HEK293 (cell line): ENCODE data around the gene SLK.
A peak's percentile ranks its signal among the peaks of the same experiment; 100 is the strongest.

Experiments
- GLIS2 ChIP-seq: fragments of 450-650 bp; formaldehyde crosslinking; IDR thresholded peaks from 2 replicates; pipeline ENCODE4 v1.5.1; 2016; ENCODE audit warnings: missing biosample characterization, missing genetic modification characterization
- HOXC10 ChIP-seq: sonication (generic); formaldehyde crosslinking; IDR thresholded peaks from 2 replicates; pipeline ENCODE4 v1.8.1; 2023; ENCODE audit warnings: mild to moderate bottlenecking, missing genetic modification reagents
- KLF10 ChIP-seq: fragments of 450-650 bp; IDR thresholded peaks from 2 replicates; pipeline ENCODE4 v1.5.1; 2018; ENCODE audit warnings: missing biosample characterization, mild to moderate bottlenecking, missing genetic modification characterization
- MEIS1 ChIP-seq: sonication (generic); formaldehyde crosslinking; IDR thresholded peaks from 2 replicates; pipeline ENCODE4 v1.8.1; 2022; ENCODE audit warnings: missing genetic modification reagents, mild to moderate bottlenecking, borderline replicate concordance
- ZBTB1 ChIP-seq: fragments of 450-650 bp; formaldehyde crosslinking; IDR thresholded peaks from 2 replicates; pipeline ENCODE4 v1.5.1; 2016; ENCODE audit warnings: missing biosample characterization, missing genetic modification characterization
- ZFP69B ChIP-seq: fragments of 450-650 bp; formaldehyde crosslinking; IDR thresholded peaks from 2 replicates; pipeline ENCODE4 v1.5.1; 2016; ENCODE audit warnings: missing biosample characterization, missing genetic modification characterization
- ZNF157 ChIP-seq: fragments of 450-650 bp; formaldehyde crosslinking; IDR thresholded peaks from 2 replicates; pipeline ENCODE4 v1.5.1; 2016; ENCODE audit warnings: missing biosample characterization, missing genetic modification characterization
- ZNF223 ChIP-seq: fragments of 450-650 bp; formaldehyde crosslinking; IDR thresholded peaks from 2 replicates; pipeline ENCODE4 v1.5.1; 2016; ENCODE audit warnings: missing biosample characterization, missing genetic modification characterization
- ZNF610 ChIP-seq: fragments of 450-650 bp; formaldehyde crosslinking; IDR thresholded peaks from 2 replicates; pipeline ENCODE4 v1.5.1; 2016; ENCODE audit warnings: missing biosample characterization, missing genetic modification characterization, borderline replicate concordance
- ZNF677 ChIP-seq: fragments of 450-650 bp; IDR thresholded peaks from 2 replicates; pipeline ENCODE4 v1.5.0; 2018; ENCODE audit warnings: missing biosample characterization, mild to moderate bottlenecking, missing genetic modification characterization, moderate library complexity
- ZNF76 ChIP-seq: fragments of 450-650 bp; formaldehyde crosslinking; IDR thresholded peaks from 2 replicates; pipeline ENCODE4; 2016; ENCODE audit warnings: low read depth, missing biosample characterization, missing genetic modification characterization, borderline replicate concordance
- ZNF777 ChIP-seq: fragments of 450-650 bp; formaldehyde crosslinking; IDR thresholded peaks from 2 replicates; pipeline ENCODE4 v1.5.1; 2017; ENCODE audit warnings: missing biosample characterization, missing genetic modification characterization, borderline replicate concordance
- ZNF830 ChIP-seq: fragments of 450-650 bp; IDR thresholded peaks from 2 replicates; pipeline ENCODE4 v1.5.0; 2018; ENCODE audit warnings: missing biosample characterization, missing genetic modification characterization, low read depth, mild to moderate bottlenecking, moderate library complexity
- TF ChIP-seq, protein P1 (sequence below): fragments of 450-650 bp; IDR thresholded peaks from 2 replicates; pipeline ENCODE4 v1.5.1; 2018; ENCODE audit warnings: missing biosample characterization, missing genetic modification characterization
- TF ChIP-seq, protein P2 (sequence below): fragments of 450-650 bp; formaldehyde crosslinking; IDR thresholded peaks from 2 replicates; pipeline ENCODE4 v1.5.1; 2016; ENCODE audit warnings: missing biosample characterization, missing genetic modification characterization
- TF ChIP-seq, protein P3 (sequence below): fragments of 450-650 bp; formaldehyde crosslinking; IDR thresholded peaks from 2 replicates; pipeline ENCODE4 v1.5.1; 2016; ENCODE audit warnings: missing biosample characterization, missing genetic modification characterization
- TF ChIP-seq, protein P4 (sequence below): fragments of 450-650 bp; formaldehyde crosslinking; IDR thresholded peaks from 2 replicates; pipeline ENCODE4 v1.5.1; 2016; ENCODE audit warnings: missing biosample characterization, missing genetic modification characterization, low read depth
- TF ChIP-seq, protein P5 (sequence below): fragments of 450-650 bp; formaldehyde crosslinking; conservative IDR thresholded peaks from 2 replicates; pipeline ENCODE4 v1.5.1; 2016; ENCODE audit warnings: low read depth, missing biosample characterization, missing genetic modification characterization
- TF ChIP-seq, protein P6 (sequence below): fragments of 450-650 bp; formaldehyde crosslinking; IDR thresholded peaks from 2 replicates; pipeline ENCODE4 v1.5.1; 2016; ENCODE audit warnings: missing biosample characterization, missing genetic modification characterization
- TF ChIP-seq, protein P7 (sequence below): fragments of 450-650 bp; formaldehyde crosslinking; IDR thresholded peaks from 2 replicates; pipeline ENCODE4 v1.5.1; 2016; ENCODE audit warnings: missing biosample characterization, missing genetic modification characterization
- TF ChIP-seq, protein P8 (sequence below): fragments of 450-650 bp; formaldehyde crosslinking; optimal IDR thresholded peaks from 2 replicates; pipeline ENCODE3; 2016; ENCODE audit warnings: missing biosample characterization, mild to moderate bottlenecking, missing genetic modification characterization
- TF ChIP-seq, protein P9 (sequence below): fragments of 450-650 bp; formaldehyde crosslinking; IDR thresholded peaks from 2 replicates; pipeline ENCODE4 v1.5.1; 2017; ENCODE audit warnings: missing biosample characterization, missing genetic modification characterization

SLK gene

DNA sequence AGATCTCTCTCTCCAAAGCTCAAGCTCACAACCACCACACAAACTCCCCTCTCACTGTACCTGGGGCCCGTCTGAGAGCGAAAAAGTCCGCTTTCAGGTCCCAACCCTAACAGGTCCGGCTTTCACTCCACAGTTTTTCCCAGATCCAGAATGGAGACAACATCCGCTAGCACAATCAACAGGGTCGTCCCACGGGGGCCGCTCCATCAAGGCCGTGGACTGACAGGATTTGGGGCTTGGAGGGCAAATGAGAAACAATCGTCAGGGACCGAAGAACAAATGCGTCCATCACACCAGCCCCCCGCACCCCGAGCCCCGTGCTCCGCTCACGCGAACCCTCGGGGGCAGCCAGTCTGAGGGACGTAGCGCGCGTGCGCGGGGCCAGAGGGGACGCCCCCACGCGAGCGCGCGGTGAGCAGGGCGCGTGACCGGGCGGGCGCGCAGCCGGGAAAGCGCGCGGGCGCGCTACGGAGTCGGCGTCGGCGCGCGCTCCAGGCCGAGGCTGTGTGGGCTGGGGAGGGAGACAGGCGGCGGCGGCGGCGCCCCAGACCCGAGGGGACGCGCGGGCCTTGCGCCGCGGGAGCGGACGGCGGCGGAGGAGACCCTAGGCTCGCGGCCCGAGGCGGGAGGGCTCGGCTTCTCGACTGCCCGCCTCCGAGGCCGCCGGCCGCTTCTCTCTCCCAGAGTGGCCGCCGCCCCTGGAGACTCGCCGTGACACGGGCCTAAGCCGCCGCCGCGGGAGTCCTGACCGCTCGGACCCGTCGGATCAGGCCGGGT is at the start of gene SLK (continued):
- TF ChIP-seq, protein P1, sequence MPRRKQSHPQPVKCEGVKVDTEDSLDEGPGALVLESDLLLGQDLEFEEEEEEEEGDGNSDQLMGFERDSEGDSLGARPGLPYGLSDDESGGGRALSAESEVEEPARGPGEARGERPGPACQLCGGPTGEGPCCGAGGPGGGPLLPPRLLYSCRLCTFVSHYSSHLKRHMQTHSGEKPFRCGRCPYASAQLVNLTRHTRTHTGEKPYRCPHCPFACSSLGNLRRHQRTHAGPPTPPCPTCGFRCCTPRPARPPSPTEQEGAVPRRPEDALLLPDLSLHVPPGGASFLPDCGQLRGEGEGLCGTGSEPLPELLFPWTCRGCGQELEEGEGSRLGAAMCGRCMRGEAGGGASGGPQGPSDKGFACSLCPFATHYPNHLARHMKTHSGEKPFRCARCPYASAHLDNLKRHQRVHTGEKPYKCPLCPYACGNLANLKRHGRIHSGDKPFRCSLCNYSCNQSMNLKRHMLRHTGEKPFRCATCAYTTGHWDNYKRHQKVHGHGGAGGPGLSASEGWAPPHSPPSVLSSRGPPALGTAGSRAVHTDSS (tag by site-specific recombination): no peak
- TF ChIP-seq GLIS2 (tag by site-specific recombination) (peak; percentile 84), KLF10 (tag by site-specific recombination) (no peak), HOXC10 (CRISPR knock-in tag) (no peak), ZFP69B (tag by site-specific recombination) (peak; percentile 63; the same call in 1 of the 2 replicates), ZNF830 (no peak), ZNF677 (tag by site-specific recombination) (no peak), ZNF223 (no peak), ZNF777 (tag by site-specific recombination) (no peak), ZNF76 (tag by site-specific recombination) (0 out of 2 replicates have a peak, but pooled peaks have one; percentile 34), MEIS1 (no peak), ZNF610 (no peak), ZBTB1 (tag by site-specific recombination) (no peak), ZNF157 (no peak)
- TF ChIP-seq, protein P2, sequence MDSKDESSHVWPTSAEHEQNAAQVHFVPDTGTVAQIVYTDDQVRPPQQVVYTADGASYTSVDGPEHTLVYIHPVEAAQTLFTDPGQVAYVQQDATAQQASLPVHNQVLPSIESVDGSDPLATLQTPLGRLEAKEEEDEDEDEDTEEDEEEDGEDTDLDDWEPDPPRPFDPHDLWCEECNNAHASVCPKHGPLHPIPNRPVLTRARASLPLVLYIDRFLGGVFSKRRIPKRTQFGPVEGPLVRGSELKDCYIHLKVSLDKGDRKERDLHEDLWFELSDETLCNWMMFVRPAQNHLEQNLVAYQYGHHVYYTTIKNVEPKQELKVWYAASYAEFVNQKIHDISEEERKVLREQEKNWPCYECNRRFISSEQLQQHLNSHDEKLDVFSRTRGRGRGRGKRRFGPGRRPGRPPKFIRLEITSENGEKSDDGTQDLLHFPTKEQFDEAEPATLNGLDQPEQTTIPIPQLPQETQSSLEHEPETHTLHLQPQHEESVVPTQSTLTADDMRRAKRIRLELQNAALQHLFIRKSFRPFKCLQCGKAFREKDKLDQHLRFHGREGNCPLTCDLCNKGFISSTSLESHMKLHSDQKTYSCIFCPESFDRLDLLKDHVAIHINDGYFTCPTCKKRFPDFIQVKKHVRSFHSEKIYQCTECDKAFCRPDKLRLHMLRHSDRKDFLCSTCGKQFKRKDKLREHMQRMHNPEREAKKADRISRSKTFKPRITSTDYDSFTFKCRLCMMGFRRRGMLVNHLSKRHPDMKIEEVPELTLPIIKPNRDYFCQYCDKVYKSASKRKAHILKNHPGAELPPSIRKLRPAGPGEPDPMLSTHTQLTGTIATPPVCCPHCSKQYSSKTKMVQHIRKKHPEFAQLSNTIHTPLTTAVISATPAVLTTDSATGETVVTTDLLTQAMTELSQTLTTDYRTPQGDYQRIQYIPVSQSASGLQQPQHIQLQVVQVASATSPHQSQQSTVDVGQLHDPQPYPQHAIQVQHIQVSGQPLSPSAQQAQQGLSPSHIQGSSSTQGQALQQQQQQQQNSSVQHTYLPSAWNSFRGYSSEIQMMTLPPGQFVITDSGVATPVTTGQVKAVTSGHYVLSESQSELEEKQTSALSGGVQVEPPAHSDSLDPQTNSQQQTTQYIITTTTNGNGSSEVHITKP (tag by site-specific recombination): peak; percentile 94
- TF ChIP-seq, protein P3, sequence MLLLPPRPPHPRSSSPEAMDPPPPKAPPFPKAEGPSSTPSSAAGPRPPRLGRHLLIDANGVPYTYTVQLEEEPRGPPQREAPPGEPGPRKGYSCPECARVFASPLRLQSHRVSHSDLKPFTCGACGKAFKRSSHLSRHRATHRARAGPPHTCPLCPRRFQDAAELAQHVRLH (tag by site-specific recombination): no peak
- TF ChIP-seq, protein P4, sequence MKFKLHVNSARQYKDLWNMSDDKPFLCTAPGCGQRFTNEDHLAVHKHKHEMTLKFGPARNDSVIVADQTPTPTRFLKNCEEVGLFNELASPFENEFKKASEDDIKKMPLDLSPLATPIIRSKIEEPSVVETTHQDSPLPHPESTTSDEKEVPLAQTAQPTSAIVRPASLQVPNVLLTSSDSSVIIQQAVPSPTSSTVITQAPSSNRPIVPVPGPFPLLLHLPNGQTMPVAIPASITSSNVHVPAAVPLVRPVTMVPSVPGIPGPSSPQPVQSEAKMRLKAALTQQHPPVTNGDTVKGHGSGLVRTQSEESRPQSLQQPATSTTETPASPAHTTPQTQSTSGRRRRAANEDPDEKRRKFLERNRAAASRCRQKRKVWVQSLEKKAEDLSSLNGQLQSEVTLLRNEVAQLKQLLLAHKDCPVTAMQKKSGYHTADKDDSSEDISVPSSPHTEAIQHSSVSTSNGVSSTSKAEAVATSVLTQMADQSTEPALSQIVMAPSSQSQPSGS (tag by site-specific recombination): no peak
- TF ChIP-seq, protein P5, sequence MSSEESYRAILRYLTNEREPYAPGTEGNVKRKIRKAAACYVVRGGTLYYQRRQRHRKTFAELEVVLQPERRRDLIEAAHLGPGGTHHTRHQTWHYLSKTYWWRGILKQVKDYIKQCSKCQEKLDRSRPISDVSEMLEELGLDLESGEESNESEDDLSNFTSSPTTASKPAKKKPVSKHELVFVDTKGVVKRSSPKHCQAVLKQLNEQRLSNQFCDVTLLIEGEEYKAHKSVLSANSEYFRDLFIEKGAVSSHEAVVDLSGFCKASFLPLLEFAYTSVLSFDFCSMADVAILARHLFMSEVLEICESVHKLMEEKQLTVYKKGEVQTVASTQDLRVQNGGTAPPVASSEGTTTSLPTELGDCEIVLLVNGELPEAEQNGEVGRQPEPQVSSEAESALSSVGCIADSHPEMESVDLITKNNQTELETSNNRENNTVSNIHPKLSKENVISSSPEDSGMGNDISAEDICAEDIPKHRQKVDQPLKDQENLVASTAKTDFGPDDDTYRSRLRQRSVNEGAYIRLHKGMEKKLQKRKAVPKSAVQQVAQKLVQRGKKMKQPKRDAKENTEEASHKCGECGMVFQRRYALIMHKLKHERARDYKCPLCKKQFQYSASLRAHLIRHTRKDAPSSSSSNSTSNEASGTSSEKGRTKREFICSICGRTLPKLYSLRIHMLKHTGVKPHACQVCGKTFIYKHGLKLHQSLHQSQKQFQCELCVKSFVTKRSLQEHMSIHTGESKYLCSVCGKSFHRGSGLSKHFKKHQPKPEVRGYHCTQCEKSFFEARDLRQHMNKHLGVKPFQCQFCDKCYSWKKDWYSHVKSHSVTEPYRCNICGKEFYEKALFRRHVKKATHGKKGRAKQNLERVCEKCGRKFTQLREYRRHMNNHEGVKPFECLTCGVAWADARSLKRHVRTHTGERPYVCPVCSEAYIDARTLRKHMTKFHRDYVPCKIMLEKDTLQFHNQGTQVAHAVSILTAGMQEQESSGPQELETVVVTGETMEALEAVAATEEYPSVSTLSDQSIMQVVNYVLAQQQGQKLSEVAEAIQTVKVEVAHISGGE: peak; percentile 93
- TF ChIP-seq, protein P6, sequence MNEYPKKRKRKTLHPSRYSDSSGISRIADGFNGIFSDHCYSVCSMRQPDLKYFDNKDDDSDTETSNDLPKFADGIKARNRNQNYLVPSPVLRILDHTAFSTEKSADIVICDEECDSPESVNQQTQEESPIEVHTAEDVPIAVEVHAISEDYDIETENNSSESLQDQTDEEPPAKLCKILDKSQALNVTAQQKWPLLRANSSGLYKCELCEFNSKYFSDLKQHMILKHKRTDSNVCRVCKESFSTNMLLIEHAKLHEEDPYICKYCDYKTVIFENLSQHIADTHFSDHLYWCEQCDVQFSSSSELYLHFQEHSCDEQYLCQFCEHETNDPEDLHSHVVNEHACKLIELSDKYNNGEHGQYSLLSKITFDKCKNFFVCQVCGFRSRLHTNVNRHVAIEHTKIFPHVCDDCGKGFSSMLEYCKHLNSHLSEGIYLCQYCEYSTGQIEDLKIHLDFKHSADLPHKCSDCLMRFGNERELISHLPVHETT (tag by site-specific recombination): no peak
- TF ChIP-seq, protein P7, sequence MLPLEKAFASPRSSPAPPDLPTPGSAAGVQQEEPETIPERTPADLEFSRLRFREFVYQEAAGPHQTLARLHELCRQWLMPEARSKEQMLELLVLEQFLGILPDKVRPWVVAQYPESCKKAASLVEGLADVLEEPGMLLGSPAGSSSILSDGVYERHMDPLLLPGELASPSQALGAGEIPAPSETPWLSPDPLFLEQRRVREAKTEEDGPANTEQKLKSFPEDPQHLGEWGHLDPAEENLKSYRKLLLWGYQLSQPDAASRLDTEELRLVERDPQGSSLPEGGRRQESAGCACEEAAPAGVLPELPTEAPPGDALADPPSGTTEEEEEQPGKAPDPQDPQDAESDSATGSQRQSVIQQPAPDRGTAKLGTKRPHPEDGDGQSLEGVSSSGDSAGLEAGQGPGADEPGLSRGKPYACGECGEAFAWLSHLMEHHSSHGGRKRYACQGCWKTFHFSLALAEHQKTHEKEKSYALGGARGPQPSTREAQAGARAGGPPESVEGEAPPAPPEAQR (tag by site-specific recombination): no peak
- TF ChIP-seq, protein P8, sequence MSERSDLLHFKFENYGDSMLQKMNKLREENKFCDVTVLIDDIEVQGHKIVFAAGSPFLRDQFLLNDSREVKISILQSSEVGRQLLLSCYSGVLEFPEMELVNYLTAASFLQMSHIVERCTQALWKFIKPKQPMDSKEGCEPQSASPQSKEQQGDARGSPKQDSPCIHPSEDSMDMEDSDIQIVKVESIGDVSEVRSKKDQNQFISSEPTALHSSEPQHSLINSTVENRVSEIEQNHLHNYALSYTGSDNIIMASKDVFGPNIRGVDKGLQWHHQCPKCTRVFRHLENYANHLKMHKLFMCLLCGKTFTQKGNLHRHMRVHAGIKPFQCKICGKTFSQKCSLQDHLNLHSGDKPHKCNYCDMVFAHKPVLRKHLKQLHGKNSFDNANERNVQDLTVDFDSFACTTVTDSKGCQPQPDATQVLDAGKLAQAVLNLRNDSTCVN (tag by site-specific recombination): peak; percentile 83
- TF ChIP-seq, protein P9, sequence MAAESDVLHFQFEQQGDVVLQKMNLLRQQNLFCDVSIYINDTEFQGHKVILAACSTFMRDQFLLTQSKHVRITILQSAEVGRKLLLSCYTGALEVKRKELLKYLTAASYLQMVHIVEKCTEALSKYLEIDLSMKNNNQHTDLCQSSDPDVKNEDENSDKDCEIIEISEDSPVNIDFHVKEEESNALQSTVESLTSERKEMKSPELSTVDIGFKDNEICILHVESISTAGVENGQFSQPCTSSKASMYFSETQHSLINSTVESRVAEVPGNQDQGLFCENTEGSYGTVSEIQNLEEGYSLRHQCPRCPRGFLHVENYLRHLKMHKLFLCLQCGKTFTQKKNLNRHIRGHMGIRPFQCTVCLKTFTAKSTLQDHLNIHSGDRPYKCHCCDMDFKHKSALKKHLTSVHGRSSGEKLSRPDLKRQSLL (tag by site-specific recombination): peak; percentile 16; the same call in 1 of the 2 replicates
